GM12878 (cell line): ENCODE measurements around the gene KRT73. TPM values are rescaled to one million over a fixed set of nuclear protein-coding genes. Genes with fewer than 3 reads are reported as not detected.

Source experiments
- ATAC-seq: fragments of 200-7000 bp; cut with Tn5 transposase; 3 replicates; pipeline ENCODE4 v1.9.1; 2020; ENCODE audit warnings: mild to moderate bottlenecking, moderate library complexity
- BruUV-seq: library from RNA; stranded (reverse); fragments of 400-500 nt; replicated peaks from 2 replicates; lab custom pipeline; 2021; lab: Mats Ljungman, UMichigan
- CTCF ChIA-PET: fragments of 300-600 bp; sonication (Branson Sonifier 250); formaldehyde crosslinking; extraction: SDS; loops from one replicate; lab custom pipeline; 2021; ENCODE audit warnings: inconsistent platforms; lab: Yijun Ruan, JAX
- POLR2A ChIA-PET: fragments of 350-600 bp; formaldehyde crosslinking; extraction: SDS; loops from one replicate; lab custom pipeline; 2021; ENCODE audit warnings: inconsistent platforms; lab: Charles Lee
- RAD21 ChIA-PET: fragments of 300-600 bp; sonication (Branson Sonifier 250); formaldehyde crosslinking; loops from one replicate; lab custom pipeline; 2023; ENCODE audit warnings: antibody characterized with exemption; ENCODE audit not compliant: unreplicated experiment; lab: Charles Lee
- SMC1A ChIA-PET: fragments of 300-600 bp; sonication (Branson Sonifier 250); formaldehyde crosslinking; loops from one replicate; lab custom pipeline; 2023; ENCODE audit not compliant: unreplicated experiment, uncharacterized antibody; lab: Charles Lee
- DNase-seq: peaks from one replicate; pipeline ENCODE4 v3.0.0-alpha.2; 2011; ENCODE audit warnings: low read depth, low spot score
- FAIRE-seq: peaks from 3 replicates; lab custom pipeline; 2011; peaks lifted over from hg19 to GRCh38; lab: Jason Lieb, UNC
- H2AFZ ChIP-seq: 2 replicates; pipeline ENCODE4 v1.6.0; 2011; ENCODE audit warnings: low read depth, low read length, control low read depth; ENCODE audit not compliant: control insufficient read depth
- H3K27ac ChIP-seq: 2 replicates; pipeline ENCODE4 v1.5.1; 2011; ENCODE audit warnings: control low read depth; ENCODE audit not compliant: control insufficient read depth, insufficient read depth
- H3K27me3 ChIP-seq, 2 experiments: replicated peaks in 1 of 2; 2 replicates each; pipeline versions ENCODE4 v1.6.0 to v1.6.1; 2011; ENCODE audit warnings: low read length in 1 of 2; ENCODE audit not compliant: control insufficient read depth in 2 of 2, insufficient read depth in 2 of 2
- H3K36me3 ChIP-seq, 2 experiments: 2 replicates each; pipeline ENCODE4 v1.5.1; 2011; ENCODE audit warnings: low read length in 1 of 2; ENCODE audit not compliant: control insufficient read depth in 2 of 2, insufficient read depth in 2 of 2
- H3K4me1 ChIP-seq: 2 replicates; pipeline ENCODE4 v1.6.1; 2011; ENCODE audit warnings: mild to moderate bottlenecking, low read length, moderate library complexity, mixed read lengths; ENCODE audit not compliant: control insufficient read depth, insufficient read depth
- H3K4me2 ChIP-seq: 2 replicates; pipeline ENCODE4 v1.6.0; 2011; ENCODE audit warnings: control low read depth; ENCODE audit not compliant: control insufficient read depth, insufficient read depth
- H3K4me3 ChIP-seq: fragments of 200-600 bp; sonication (generic); 2 replicates; pipeline ENCODE4 v1.5.1; 2016
- H3K79me2 ChIP-seq: 2 replicates; pipeline ENCODE4 v1.6.0; 2011; ENCODE audit warnings: low read length; ENCODE audit not compliant: control insufficient read depth, insufficient read depth
- H3K9ac ChIP-seq: 2 replicates; pipeline ENCODE4 v1.8.0; 2011; ENCODE audit warnings: low read length, control low read depth, mixed read lengths; ENCODE audit not compliant: control insufficient read depth, insufficient read depth
- H3K9me3 ChIP-seq: replicated peaks from 3 replicates; pipeline ENCODE4 v1.5.1; 2011; ENCODE audit warnings: mild to moderate bottlenecking, low read length; ENCODE audit not compliant: control insufficient read depth, insufficient read depth
- H4K20me1 ChIP-seq: 2 replicates; pipeline ENCODE4 v1.6.0; 2011; ENCODE audit not compliant: control insufficient read depth, insufficient read depth
- ATF7 ChIP-seq: fragments of 450-650 bp; IDR thresholded peaks from 2 replicates; pipeline ENCODE4 v1.6.1; 2016; ENCODE audit warnings: low read depth, mild to moderate bottlenecking
- BHLHE40 ChIP-seq, 2 experiments: fragments of 450-650 bp in 1 of 2; IDR thresholded peaks; 2 replicates each; pipeline ENCODE4 v1.6.1; 2011 to 2017; ENCODE audit warnings: low read depth in 2 of 2, borderline replicate concordance in 1 of 2, improper control_type of control experiment in 1 of 2, low read length in 1 of 2, mild to moderate bottlenecking in 1 of 2
- CBX3 ChIP-seq: fragments of 200-600 bp; sonication (generic); IDR thresholded peaks from 2 replicates; pipeline ENCODE4 v1.6.1; 2016; ENCODE audit warnings: low read depth, borderline replicate concordance
- CUX1 ChIP-seq: IDR thresholded peaks from 2 replicates; pipeline ENCODE4 v1.6.1; 2012; ENCODE audit warnings: improper control_type of control experiment, low read depth, low read length; ENCODE audit not compliant: insufficient replicate concordance
- E2F4 ChIP-seq: IDR thresholded peaks from 2 replicates; pipeline ENCODE4 v1.6.1; 2012; ENCODE audit warnings: low read depth, low read length, improper control_type of control experiment
- EZH2 ChIP-seq: IDR thresholded peaks from 2 replicates; pipeline ENCODE4 v1.6.1; 2012; ENCODE audit warnings: low read depth, mild to moderate bottlenecking, control low read depth, inconsistent platforms, low read length, borderline replicate concordance; ENCODE audit not compliant: control insufficient read depth
- HCFC1 ChIP-seq: fragments of 150-350 bp; IDR thresholded peaks from 2 replicates; pipeline ENCODE4 v1.6.1; 2014; ENCODE audit warnings: low read length
- KDM1A ChIP-seq: fragments of 200-600 bp; sonication (generic); IDR thresholded peaks from 2 replicates; pipeline ENCODE4 v1.6.1; 2016; ENCODE audit warnings: borderline replicate concordance
- POLR2AphosphoS2 ChIP-seq: IDR thresholded peaks from 2 replicates; pipeline ENCODE4 v1.6.1; 2011; ENCODE audit warnings: low read depth, mild to moderate bottlenecking, low read length, improper control_type of control experiment, moderate library complexity
- RCOR1 ChIP-seq: conservative IDR thresholded peaks from 2 replicates; pipeline ENCODE4 v1.6.1; 2012; ENCODE audit warnings: low read depth, low read length, improper control_type of control experiment
- TCF12 ChIP-seq: IDR thresholded peaks from 2 replicates; pipeline ENCODE4 v1.6.1; 2011; ENCODE audit warnings: low read depth, mild to moderate bottlenecking, low read length
- ZBTB33 ChIP-seq: fragments of 450-650 bp; IDR thresholded peaks from 2 replicates; pipeline ENCODE4 v1.6.1; 2017; ENCODE audit warnings: mild to moderate bottlenecking
- WGBS: methylation state at CpG from one replicate; pipeline ENCODE4 v1.1.6; 2016; ENCODE audit warnings: low lambda C conversion rate; ENCODE audit not compliant: insufficient replicate concordance, insufficient coverage; ENCODE audit errors: missing lambda C conversion rate; 5-methylcytosine and 5-hydroxymethylcytosine counted together
- in situ Hi-C: fragments of 300-500 bp; cut with MboI; formaldehyde crosslinking; loops from 9 replicates; pipeline ENCODE4 v1.14.3; 2018; ENCODE audit warnings: mixed read lengths
- intact Hi-C: fragments of 100-400 bp; cut with micrococcal nuclease; formaldehyde crosslinking; loops from one replicate; pipeline ENCODE4 v1.14.2; 2022; ENCODE audit not compliant: unreplicated experiment
- polyA plus RNA-seq, 11 experiments: library from polyadenylated mRNA; depleted of rRNA in 4 of 11; unstranded in 6 of 11; stranded (reverse) in 5 of 11; fragments of >200 nt; fragmentation: Nextera tagmentation in 4 of 11; fragmentation: Illumina TruSeq in 1 of 11; extraction: Ambion mirVana in 4 of 11; extraction: Trizol in 1 of 11; gene quantifications; 1 replicate in 1 of 11; 2 replicates in 10 of 11; pipeline versions ENCODE4 v1.2.1 to v1.2.3, GENCODE V29; 2011 to 2016; ENCODE audit warnings: inconsistent platforms in 2 of 11, missing spikeins in 2 of 11, low read depth in 1 of 11
- total RNA-seq, 4 experiments: library from RNA; depleted of rRNA in 3 of 4; stranded (reverse); fragments of >200 nt in 3 of 4; fragmentation: Illumina TruSeq in 1 of 4; extraction: Trizol in 1 of 4; gene quantifications; 2 replicates each; pipeline versions ENCODE4 v1.2.1 to v1.2.3, GENCODE V29; 2013 to 2021

The KRT73 gene
- total and polyA plus RNA-seq, 10 of the 15 experiments (the other 5 are each of a cell fraction or from before 2014, with no cell fraction given) = not detected

GRCh38 chr12:52606581-52607218, 11.7 kb downstream of the KRT73 start:
- ChIA-PET SMC1A (no interaction called here), RAD21 (no interaction called here), CTCF (no interaction called here), POLR2A (no interaction called here)
- no peaks in the 10 kb centered on the region for H3K79me2 ChIP-seq
- no peak overlapping the region for H3K27ac ChIP-seq
- intact Hi-C loops = no loop called here
- no peak overlapping the region for H3K4me3 ChIP-seq
- no peak overlapping the region for H2AFZ ChIP-seq
- in situ Hi-C loops = no loop called here
- no peaks in the 10 kb centered on the region for H3K9me3 ChIP-seq
- FAIRE-seq = no peak
- WGBS = 8% methylated on average over 7 of the region's 7 CpGs
- no peaks in the 10 kb centered on the region for H3K36me3 ChIP-seq
- no peaks in the 10 kb centered on the region for H3K4me1 ChIP-seq
- no peak overlapping the region for H3K9ac ChIP-seq
- no peaks in the 10 kb centered on the region for H4K20me1 ChIP-seq
- no peak overlapping the region for H3K4me2 ChIP-seq
- no peak for ATAC-seq
- no TSS peak for BruUV-seq
- H3K27me3 ChIP-seq = peaks cover 3% of the 10 kb centered on the region in 2 experiments; a peak in 3 of 4 replicates
- no peak for DNase-seq
- TF ChIP-seq ATF7 (no peak), KDM1A (no peak), POLR2AphosphoS2 (no peak), RCOR1 (no peak), EZH2 (no peak), HCFC1 (no peak), CUX1 (no peak), E2F4 (no peak), TCF12 (no peak), BHLHE40 (IDR thresholded peaks at IDR 0.05; ENCODE audit: borderline replicate concordance in 1 of 2, low read depth in 2 of 2, low read length in 1 of 2) (no peak), CBX3 (no peak), ZBTB33 (no peak)
